Subcutaneous preadipocyte (primary cell): ENCODE results near the gene IER3IP1. TPM values are rescaled to one million over a fixed set of nuclear protein-coding genes. Genes with fewer than 3 reads are reported as not detected.

Experiments
- small RNA-seq: library from RNA; depleted of rRNA; stranded (forward); fragments of <200 nt; gene quantifications from one replicate; pipeline ENCODE3, GENCODE V24; 2012
- total RNA-seq: library from RNA; depleted of rRNA; stranded (reverse); fragments of >200 nt; gene quantifications from 2 replicates; pipeline ENCODE4 v1.2.3, GENCODE V29; 2012

The IER3IP1 gene, protein sequence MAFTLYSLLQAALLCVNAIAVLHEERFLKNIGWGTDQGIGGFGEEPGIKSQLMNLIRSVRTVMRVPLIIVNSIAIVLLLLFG
- total RNA-seq: 16.4 and 16.9 TPM in 2 replicates

DNA sequence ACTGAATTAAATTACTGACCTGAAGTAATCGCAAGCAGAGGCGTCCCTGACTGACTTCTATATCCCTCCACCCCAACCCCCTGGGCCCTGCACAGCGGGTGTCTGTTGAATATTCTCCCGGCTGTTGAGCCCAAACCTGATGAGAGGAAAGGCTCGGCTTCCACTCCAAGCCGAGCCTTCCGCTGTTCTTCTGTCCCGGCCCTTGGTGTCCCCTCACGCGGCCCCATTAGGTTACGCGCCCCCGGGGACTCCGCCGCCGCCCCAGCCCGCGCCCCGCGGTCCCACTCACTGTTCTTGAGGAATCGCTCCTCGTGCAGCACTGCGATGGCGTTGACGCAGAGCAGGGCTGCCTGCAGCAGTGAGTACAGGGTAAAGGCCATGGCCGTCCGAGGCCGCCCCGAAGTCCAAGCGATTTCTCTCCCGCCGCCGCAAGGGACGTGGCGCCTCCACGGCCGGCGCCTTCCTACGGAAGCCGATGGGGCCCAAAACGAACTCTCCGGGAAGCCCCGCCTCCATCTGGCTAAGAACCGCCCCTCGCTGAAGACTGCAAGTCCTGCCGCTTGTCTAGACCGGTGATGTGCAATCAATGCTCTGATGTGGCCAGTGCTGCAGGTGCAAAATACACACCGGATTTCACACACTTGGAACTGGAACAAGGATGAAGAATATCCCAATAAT lies at the start of gene IER3IP1:
Gene IER3IP1, minus strand, starts transcription at position 467 of the 678 bp plus-strand sequence. Its CDS starts 87 bp downstream, at position 380.

DNA sequence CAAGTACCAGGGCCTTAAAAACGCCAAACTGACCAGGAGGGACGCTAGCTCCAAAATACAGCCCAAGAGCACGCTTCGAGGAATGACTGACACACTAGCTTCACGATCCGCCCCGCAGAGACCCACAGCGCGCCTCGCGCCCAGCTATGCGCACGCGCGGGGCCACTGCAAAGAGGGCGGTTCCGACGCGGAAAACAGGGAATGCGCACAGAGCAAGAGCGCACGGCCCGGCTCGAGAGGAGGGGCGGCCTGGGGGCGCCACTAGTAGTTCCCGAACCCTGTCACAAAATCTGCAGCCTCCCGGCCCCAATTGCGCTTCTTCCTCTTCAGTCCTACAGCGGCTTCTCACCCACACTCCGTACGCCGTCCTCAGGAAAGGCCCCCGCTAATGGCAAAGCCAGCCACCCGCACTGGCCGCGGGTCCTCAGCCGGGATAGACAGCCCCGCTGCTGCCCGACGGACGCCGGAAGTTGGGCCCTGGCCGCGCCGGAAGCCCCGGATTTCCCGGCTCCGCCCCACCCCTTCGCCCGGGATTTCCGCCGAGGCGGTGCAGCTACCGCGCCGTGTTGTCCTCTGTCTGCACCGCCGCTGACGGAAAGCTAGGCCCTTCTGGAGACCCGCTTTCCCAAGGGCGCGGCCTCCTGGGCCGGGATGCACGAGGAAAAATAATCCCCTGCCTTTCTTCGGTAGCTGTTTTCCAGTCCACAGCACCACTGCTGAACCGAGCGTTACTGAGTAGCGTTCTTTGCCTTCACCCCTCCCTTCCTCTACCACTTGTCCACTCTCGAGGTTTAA lies 25.9 kb downstream of the IER3IP1 start, which contains the start of gene HDHD2:
Gene HDHD2, minus strand, starts transcription at position 472 of the 795 bp plus-strand sequence. CDS start 14,061 bp downstream, outside the sequence.

Small RNAs within 50 kb of the gene (small RNA-seq; reads per million reads assigned to genes)
- not detected for gene AC012254.4

Other genes with a start within 250 kb of the IER3IP1 start
- gene ELOA2, start 140.7 kb downstream of the IER3IP1 start, total RNA-seq: not detected in 2 replicates
- gene HDHD2, start 25.9 kb downstream of the IER3IP1 start, total RNA-seq: 13.2 and 16.2 TPM in 2 replicates
- not detected in 2 replicates for gene SKOR2, start 75.3 kb upstream of the IER3IP1 start, total RNA-seq